Trophoblast cell (in vitro differentiated cells and primary cell): ENCODE measurements around the gene PLA1A.
A peak's percentile ranks its signal among the peaks of the same experiment; 100 is the strongest.

Source experiments
- DNase-seq, 2 donors: peaks; one replicate each; pipeline ENCODE4 v3.0.0-alpha.2; 2016
- H2AFZ ChIP-seq: 2 replicates; pipeline ENCODE4 v1.6.1; 2013; ENCODE audit warnings: low read length, moderate library complexity, mild to moderate bottlenecking; ENCODE audit not compliant: insufficient read depth, poor library complexity
- H2AK5ac ChIP-seq: 2 replicates; pipeline ENCODE4 v1.6.1; 2013; ENCODE audit warnings: mild to moderate bottlenecking, low read length
- H2BK120ac ChIP-seq: 2 replicates; pipeline ENCODE4 v1.6.1; 2013; ENCODE audit warnings: low read length, mild to moderate bottlenecking, moderate library complexity; ENCODE audit not compliant: insufficient read depth, poor library complexity
- H2BK12ac ChIP-seq: 2 replicates; pipeline ENCODE4 v1.6.1; 2013; ENCODE audit warnings: mild to moderate bottlenecking, low read length, moderate library complexity
- H2BK5ac ChIP-seq: 2 replicates; pipeline ENCODE4 v1.6.1; 2013; ENCODE audit warnings: low read length, low read depth, moderate library complexity, mild to moderate bottlenecking; ENCODE audit not compliant: poor library complexity
- H3K14ac ChIP-seq: 2 replicates; pipeline ENCODE4 v1.6.1; 2013; ENCODE audit warnings: mild to moderate bottlenecking, low read length
- H3K18ac ChIP-seq: 2 replicates; pipeline ENCODE4 v1.6.1; 2013; ENCODE audit warnings: mild to moderate bottlenecking, low read length
- H3K23ac ChIP-seq: 2 replicates; pipeline ENCODE4 v1.6.1; 2013; ENCODE audit warnings: low read length
- H3K27ac ChIP-seq: 2 replicates; pipeline ENCODE4 v1.5.1; 2013; ENCODE audit warnings: low read depth, mild to moderate bottlenecking, inconsistent platforms, low read length, moderate library complexity
- H3K27me3 ChIP-seq: 2 replicates; pipeline ENCODE4 v1.6.1; 2013; ENCODE audit warnings: inconsistent platforms, mild to moderate bottlenecking, low read length, moderate library complexity; ENCODE audit not compliant: insufficient read depth
- H3K36me3 ChIP-seq, 2 experiments: 1 replicate in 1 of 2; 2 replicates in 1 of 2; pipeline ENCODE4 v1.6.1; 2013; ENCODE audit warnings: low read length in 2 of 2, mild to moderate bottlenecking in 2 of 2, moderate library complexity in 1 of 2; ENCODE audit not compliant: insufficient read depth in 2 of 2, control insufficient read depth in 1 of 2
- H3K4ac ChIP-seq: 2 replicates; pipeline ENCODE4 v1.6.1; 2013; ENCODE audit warnings: low read depth, mild to moderate bottlenecking, low read length, moderate library complexity
- H3K4me1 ChIP-seq, 2 experiments: 1 replicate in 1 of 2; 2 replicates in 1 of 2; pipeline ENCODE4 v1.6.1; 2013; ENCODE audit warnings: low read length in 2 of 2, mild to moderate bottlenecking in 2 of 2, moderate library complexity in 1 of 2; ENCODE audit not compliant: insufficient read depth in 2 of 2, control insufficient read depth in 1 of 2
- H3K4me2 ChIP-seq: 2 replicates; pipeline ENCODE4 v1.6.1; 2013; ENCODE audit warnings: inconsistent platforms, mild to moderate bottlenecking, low read length, moderate library complexity
- H3K4me3 ChIP-seq: 2 replicates; pipeline ENCODE4 v1.5.1; 2013; ENCODE audit warnings: mild to moderate bottlenecking, low read depth, low read length, inconsistent platforms
- H3K79me1 ChIP-seq: one replicate; pipeline ENCODE4 v1.6.1; 2013; ENCODE audit warnings: low read length
- H3K79me2 ChIP-seq: 2 replicates; pipeline ENCODE4 v1.6.1; 2013; ENCODE audit warnings: low read length, mild to moderate bottlenecking; ENCODE audit not compliant: control insufficient read depth, insufficient read depth, poor library complexity
- H3K9ac ChIP-seq: 2 replicates; pipeline ENCODE4 v1.6.1; 2013; ENCODE audit warnings: mild to moderate bottlenecking, low read length
- H3K9me3 ChIP-seq: 2 replicates; pipeline ENCODE4 v1.6.1; 2013; ENCODE audit warnings: low read depth, mild to moderate bottlenecking, control low read depth, inconsistent platforms, low read length; ENCODE audit not compliant: insufficient read depth
- H4K12ac ChIP-seq: 2 replicates; pipeline ENCODE4 v1.6.1; 2013; ENCODE audit warnings: low read depth, mild to moderate bottlenecking, low read length, moderate library complexity
- H4K8ac ChIP-seq: 2 replicates; pipeline ENCODE4 v1.6.1; 2013; ENCODE audit warnings: low read depth, mild to moderate bottlenecking, low read length, moderate library complexity
- H4K91ac ChIP-seq: one replicate; pipeline ENCODE4 v1.6.1; 2013; ENCODE audit warnings: low read depth, mild to moderate bottlenecking, low read length, moderate library complexity
- WGBS: extraction: QIAGEN DNeasy Blood & Tissue Kit; methylation state at CpG from one replicate; pipeline ENCODE4 v1.1.7; 2013; ENCODE audit warnings: missing lambda C conversion rate; ENCODE audit not compliant: insufficient read length, insufficient coverage; ENCODE audit errors: extremely low coverage; 5-methylcytosine and 5-hydroxymethylcytosine counted together

Gene PLA1A

DNA sequence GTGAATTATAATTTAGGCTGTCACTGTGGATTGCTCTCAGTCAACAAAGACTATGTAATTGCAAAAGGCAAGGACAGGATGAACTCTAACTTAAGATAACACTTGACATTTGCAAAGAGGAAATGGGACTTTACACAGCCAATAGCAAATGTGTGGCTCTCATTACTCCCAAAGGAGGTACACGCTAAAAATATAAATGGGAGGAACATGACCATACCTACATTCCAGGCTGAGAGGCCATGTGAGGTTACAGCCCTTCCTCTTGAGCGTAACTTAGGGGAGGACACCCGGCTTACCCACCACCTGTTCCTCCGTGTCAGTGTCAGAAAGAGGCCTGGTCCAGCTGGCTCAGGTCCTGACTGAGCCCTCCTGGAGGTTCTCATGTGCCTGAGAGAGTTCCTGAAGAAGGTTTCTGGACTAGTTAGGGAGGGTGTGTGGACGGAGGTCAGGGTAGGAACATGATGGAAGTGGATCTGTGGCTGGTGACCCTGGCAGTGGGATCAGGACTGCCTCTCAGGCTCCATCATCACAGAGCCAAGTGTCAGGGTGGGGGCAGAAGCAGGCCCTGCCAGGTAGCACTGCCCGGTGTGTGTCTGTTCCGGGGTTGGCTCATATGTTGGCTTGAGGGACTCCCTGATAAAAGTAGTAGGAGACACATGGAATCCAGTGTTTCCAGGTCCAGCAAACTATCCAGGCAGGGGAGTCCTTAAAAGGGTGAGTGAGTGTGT is 54.8 kb downstream of the PLA1A start:
- no peak overlapping the region for H4K91ac ChIP-seq
- DNase-seq = no peak

DNA sequence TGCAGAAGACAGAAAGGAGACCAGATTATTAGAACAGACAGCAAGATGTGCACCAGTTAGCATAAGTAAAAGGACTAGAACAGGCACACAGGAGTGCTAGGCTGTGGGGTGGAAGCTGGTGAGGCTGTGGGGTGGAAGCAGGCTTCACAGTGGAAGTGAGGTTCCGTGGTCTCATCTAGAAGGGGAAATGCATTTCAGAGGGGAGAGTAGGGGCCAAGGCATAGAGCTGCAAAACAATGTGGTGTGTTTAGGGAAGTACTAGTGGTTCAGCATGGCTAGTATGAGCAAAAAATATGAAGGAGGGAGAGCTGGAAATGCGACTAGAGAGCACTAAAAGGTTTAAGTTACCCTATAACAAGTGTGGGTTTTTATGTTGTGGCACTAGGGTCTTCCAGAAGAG is 56.2 kb downstream of the PLA1A start:
- Histone ChIP-seq H4K12ac (no peak overlapping the region), H3K23ac (no peak overlapping the region), H2BK120ac (no peak overlapping the region), H2BK5ac (no peak overlapping the region), H3K4me2 (no peak overlapping the region), H3K79me1 (peaks cover 4% of the 10 kb centered on the region), H3K9me3 (peaks cover 2% of the 10 kb centered on the region), H3K27me3 (no peaks in the 10 kb centered on the region), H3K14ac (no peak overlapping the region), H4K8ac (no peak overlapping the region), H3K4me1 (peaks cover under 1 to 7% of the 10 kb centered on the region in 2 experiments), H3K27ac (no peak overlapping the region), H3K9ac (no peak overlapping the region), H3K79me2 (peaks cover under 1% of the 10 kb centered on the region), H3K36me3 (peaks cover 13 to 27% of the 10 kb centered on the region in 2 experiments), H3K4ac (no peak overlapping the region), H2AK5ac (no peak overlapping the region), H2BK12ac (no peak overlapping the region), H3K18ac (no peak overlapping the region), H3K4me3 (no peak overlapping the region), H2AFZ (no peak overlapping the region), H4K91ac (no peak overlapping the region)
- no CpG with 5 or more reads among the region's 2 CpGs for WGBS
- DNase-seq = no peak

More for the DNA sequence above, 54.8 kb downstream of the PLA1A start:
- Histone ChIP-seq H3K14ac (no peak overlapping the region), H3K4ac (no peak overlapping the region), H4K8ac (no peak overlapping the region), H2BK5ac (no peak overlapping the region), H3K23ac (peak overlapping the region; percentile 42), H3K9me3 (peaks cover 2% of the 10 kb centered on the region), H3K4me3 (peak overlapping the region; percentile 36), H3K4me2 (no peak overlapping the region), H2AFZ (no peak overlapping the region), H3K79me2 (no peaks in the 10 kb centered on the region), H2BK120ac (no peak overlapping the region), H3K4me1 (peaks cover 0 to 3% of the 10 kb centered on the region in 2 experiments), H3K9ac (peak overlapping the region; percentile 27), H2BK12ac (no peak overlapping the region), H3K79me1 (no peaks in the 10 kb centered on the region), H3K18ac (no peak overlapping the region), H3K27me3 (no peaks in the 10 kb centered on the region), H3K27ac (no peak overlapping the region), H4K12ac (no peak overlapping the region), H3K36me3 (peaks cover 20 to 39% of the 10 kb centered on the region in 2 experiments), H2AK5ac (no peak overlapping the region)
- no CpG with 5 or more reads among the region's 7 CpGs for WGBS

DNA sequence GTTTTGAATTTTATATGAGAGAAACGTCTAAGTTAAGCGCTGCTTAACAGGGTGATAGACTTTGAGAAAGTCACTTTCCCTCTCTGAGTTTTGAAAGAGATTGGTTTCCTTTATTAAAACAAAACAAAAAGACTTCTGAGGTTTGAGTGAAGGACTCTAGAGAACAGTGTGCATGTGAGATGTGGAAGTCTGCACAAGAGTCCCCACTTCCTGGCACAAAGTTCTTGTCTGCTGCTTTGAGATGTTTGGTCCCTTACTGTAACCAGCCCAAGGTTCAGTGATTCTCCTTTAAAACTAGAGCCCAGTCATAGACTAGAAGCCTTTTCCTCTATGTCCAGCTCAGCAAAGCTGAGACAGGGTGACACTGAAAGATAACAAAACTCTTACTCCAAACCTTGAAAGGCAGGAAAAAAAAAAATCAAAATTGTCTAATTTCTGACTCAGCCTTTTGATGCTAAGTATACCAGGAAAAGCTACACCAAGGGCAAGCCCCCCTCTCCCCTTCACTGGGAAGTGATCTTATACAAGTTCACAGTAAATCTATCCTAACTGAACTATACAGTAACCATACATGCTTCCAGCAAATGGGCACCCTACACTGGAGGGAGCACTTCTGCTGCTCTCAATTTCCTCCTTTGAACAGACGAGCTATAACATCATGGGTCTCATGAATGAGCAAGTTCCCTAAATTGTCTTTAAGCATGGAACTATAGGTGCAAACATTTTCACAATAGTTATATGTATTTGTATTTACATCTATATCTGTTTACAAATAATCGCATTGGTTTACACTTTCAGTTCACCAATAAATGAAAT is 60.4 kb downstream of the PLA1A start:
- Histone ChIP-seq H3K4me1 (peaks cover 24 to 30% of the 10 kb centered on the region in 2 experiments), H3K9ac (no peak overlapping the region), H3K14ac (no peak overlapping the region), H2AK5ac (no peak overlapping the region), H3K27ac (no peak overlapping the region), H3K18ac (no peak overlapping the region), H4K91ac (no peak overlapping the region), H2AFZ (no peak overlapping the region), H3K79me2 (peaks cover 17% of the 10 kb centered on the region), H2BK5ac (no peak overlapping the region), H3K23ac (no peak overlapping the region), H3K4ac (no peak overlapping the region), H3K9me3 (no peaks in the 10 kb centered on the region), H3K4me3 (no peak overlapping the region), H3K27me3 (no peaks in the 10 kb centered on the region), H4K12ac (no peak overlapping the region), H3K36me3 (peaks cover 7 to 14% of the 10 kb centered on the region in 2 experiments), H4K8ac (no peak overlapping the region), H3K79me1 (peaks cover 33% of the 10 kb centered on the region), H2BK120ac (no peak overlapping the region), H2BK12ac (no peak overlapping the region), H3K4me2 (peak overlapping the region; percentile 52)
- DNase-seq = no peak
- 100% methylated on average over 1 of the region's 4 CpGs for WGBS

DNA sequence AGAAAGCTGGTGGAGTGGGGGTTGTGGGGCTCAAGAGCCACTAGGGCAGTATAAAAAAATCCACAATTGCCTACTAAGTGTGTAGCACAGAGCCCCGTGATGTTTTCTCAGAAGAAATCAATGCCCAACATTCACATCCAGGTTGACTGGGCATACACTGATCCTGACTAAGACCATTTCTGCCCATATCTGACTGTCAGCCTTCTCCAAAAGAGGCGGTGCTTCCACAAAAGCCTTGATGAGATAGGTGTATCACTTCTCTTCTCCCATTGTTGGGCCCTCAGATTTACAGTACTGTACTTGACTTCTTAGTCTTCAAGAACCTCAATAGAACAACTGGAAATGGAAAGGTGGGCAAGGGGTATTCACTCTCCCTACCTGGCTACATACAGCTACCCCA is 61.3 kb downstream of the PLA1A start:
- H2BK5ac ChIP-seq = peak overlapping the region; percentile 90
- H2AK5ac ChIP-seq = peak overlapping the region; percentile 22
- H3K4me2 ChIP-seq = peak overlapping the region; percentile 42
- H4K12ac ChIP-seq = no peak overlapping the region
- H3K9me3 ChIP-seq = no peaks in the 10 kb centered on the region
- no peaks in the 10 kb centered on the region for H3K27me3 ChIP-seq
- peak overlapping the region; percentile 92 for H3K4ac ChIP-seq
- no peak for DNase-seq
- WGBS = no CpG with 5 or more reads among the region's 2 CpGs
- H2BK120ac ChIP-seq = peak overlapping the region; percentile 97
- no peak overlapping the region for H4K8ac ChIP-seq
- peaks cover 17% of the 10 kb centered on the region for H3K79me2 ChIP-seq
- H2AFZ ChIP-seq = no peak overlapping the region
- peak overlapping the region; percentile 45 for H3K18ac ChIP-seq
- H2BK12ac ChIP-seq = peak overlapping the region; percentile 87
- peak overlapping the region; percentile 58 for H3K4me3 ChIP-seq
- H3K79me1 ChIP-seq = peaks cover 34% of the 10 kb centered on the region
- no peak overlapping the region for H3K23ac ChIP-seq
- peak overlapping the region; percentile 83 for H4K91ac ChIP-seq
- H3K14ac ChIP-seq = peak overlapping the region; percentile 100
- H3K4me1 ChIP-seq = peaks cover 24 to 31% of the 10 kb centered on the region in 2 experiments
- peak overlapping the region; percentile 95 for H3K27ac ChIP-seq
- H3K9ac ChIP-seq = no peak overlapping the region
- H3K36me3 ChIP-seq = peaks cover 3 to 8% of the 10 kb centered on the region in 2 experiments
